T-cell (primary cell): Measurements from ENCODE around the gene CDH13. TPM values are rescaled to one million over a fixed set of nuclear protein-coding genes. Genes with fewer than 3 reads are reported as not detected.

Source experiments
- ATAC-seq, 4 experiments: fragments of 200-7000 bp in 3 of 4; fragments of 150-1000 bp in 1 of 4; cut with Tn5 transposase; replicated peaks in 1 of 4; 1 replicate in 3 of 4; 2 replicates in 1 of 4; pipeline ENCODE4 v1.10.0; 2021; ENCODE audit warnings: moderate library complexity in 3 of 4, mild to moderate bottlenecking in 2 of 4, moderate number of reproducible peaks in 1 of 4
- CTCF ChIA-PET, 2 donors: fragments of 300-600 bp; sonication (Branson Sonifier 250); formaldehyde crosslinking; loops; one replicate each; lab custom pipeline; 2022; ENCODE audit warnings: antibody characterized with exemption in 2 of 2; lab: Charles Lee
- POLR2A ChIA-PET, 2 donors: fragments of 300-600 bp; sonication (Branson Sonifier 250); formaldehyde crosslinking; loops; one replicate each; lab custom pipeline; 2022; ENCODE audit warnings: antibody characterized with exemption in 2 of 2; lab: Charles Lee
- DNase-seq, 35 experiments: peaks; one replicate each; pipeline versions ENCODE4 v3.0.0 to v3.0.0-alpha.2; 2013 to 2023
- H3K27ac ChIP-seq: one replicate; pipeline ENCODE4 v1.5.1; 2013; ENCODE audit warnings: low read length
- H3K27me3 ChIP-seq, 2 experiments: replicated peaks in 1 of 2; 1 replicate in 1 of 2; 2 replicates in 1 of 2; pipeline versions ENCODE4 v1.6.1 to v1.7.0; 2013; ENCODE audit warnings: low read length in 1 of 2, mixed read lengths in 1 of 2; ENCODE audit not compliant: control insufficient read depth in 2 of 2, insufficient read depth in 2 of 2; ENCODE audit errors: extremely low read depth in 1 of 2
- H3K36me3 ChIP-seq, 2 donors: 1 replicate in 1 of 2; 2 replicates in 1 of 2; pipeline versions ENCODE4 v1.6.1 to v1.7.0; 2013; ENCODE audit warnings: low read length in 1 of 2; ENCODE audit not compliant: control insufficient read depth in 2 of 2, insufficient read depth in 1 of 2; ENCODE audit errors: extremely low read depth in 1 of 2
- H3K4me1 ChIP-seq, 2 experiments: 1 replicate in 1 of 2; 2 replicates in 1 of 2; pipeline versions ENCODE4 v1.6.1 to v1.7.0; 2013; ENCODE audit warnings: low read length in 2 of 2, mixed read lengths in 1 of 2; ENCODE audit not compliant: insufficient read depth in 2 of 2, control insufficient read depth in 1 of 2; ENCODE audit errors: extremely low read depth in 1 of 2
- H3K4me3 ChIP-seq, 2 donors: 1 replicate in 1 of 2; 2 replicates in 1 of 2; pipeline versions ENCODE4 v1.5.1 to v1.7.0; 2013; ENCODE audit warnings: mild to moderate bottlenecking in 2 of 2, low read length in 1 of 2, moderate library complexity in 1 of 2; ENCODE audit not compliant: control insufficient read depth in 1 of 2; ENCODE audit errors: extremely low read depth in 1 of 2
- H3K9me3 ChIP-seq: 2 replicates; pipeline ENCODE4 v1.7.0; 2013
- H3K27ac Mint-ChIP-seq, 2 donors: one replicate each; pipeline ENCODE4 v1.8.0; 2020 to 2021; ENCODE audit warnings: mild to moderate bottlenecking in 2 of 2, mixed read lengths in 2 of 2
- H3K27me3 Mint-ChIP-seq, 2 donors: one replicate each; pipeline ENCODE4 v1.8.0; 2021 to 2022; ENCODE audit warnings: mixed read lengths in 2 of 2
- H3K36me3 Mint-ChIP-seq: one replicate; pipeline ENCODE4 v1.8.0; 2021; ENCODE audit warnings: mixed read lengths
- H3K4me1 Mint-ChIP-seq, 3 donors: one replicate each; pipeline ENCODE4 v1.8.0; 2020 to 2022; ENCODE audit warnings: mixed read lengths in 3 of 3, mild to moderate bottlenecking in 1 of 3
- H3K4me3 Mint-ChIP-seq, 3 donors: one replicate each; pipeline ENCODE4 v1.8.0; 2020 to 2022; ENCODE audit warnings: mild to moderate bottlenecking in 3 of 3, mixed read lengths in 3 of 3, moderate library complexity in 3 of 3
- H3K9me3 Mint-ChIP-seq, 3 donors: one replicate each; pipeline ENCODE4 v1.8.0; 2020 to 2022; ENCODE audit warnings: mixed read lengths in 3 of 3
- WGBS: methylation state at CpG from one replicate; pipeline ENCODE4 v1.1.5; 2013; ENCODE audit warnings: missing lambda C conversion rate; ENCODE audit not compliant: insufficient coverage; 5-methylcytosine and 5-hydroxymethylcytosine counted together
- total RNA-seq, 35 experiments: library from RNA in 6 of 35; stranded (reverse) in 6 of 35; fragments of 120-200 nt in 1 of 35; gene quantifications; one replicate each; pipeline versions ENCODE4 v1.2.1 to v1.2.4 and lab custom pipeline; 2013 to 2026

CDH13 gene
- total RNA-seq, 5 donors from 2014 or later (not counting 1 experiment from before 2014, with no cell fraction given): not detected

GRCh38 chr16:83515395-83515794, 888.6 kb downstream of the CDH13 start:
- peaks cover 7 to 18% (median 16%) of the 10 kb centered on the region in 3 donors for H3K9me3 Mint-ChIP-seq
- Histone ChIP-seq H3K4me1 (no peaks in the 10 kb centered on the region), H3K36me3 (no peaks in the 10 kb centered on the region), H3K9me3 (no peaks in the 10 kb centered on the region), H3K4me3 (no peak overlapping the region), H3K27ac (no peak overlapping the region), H3K27me3 (peaks cover 0 to 3% of the 10 kb centered on the region in 2 experiments)
- POLR2A ChIA-PET: no interaction called here
- H3K36me3 Mint-ChIP-seq: no peaks in the 10 kb centered on the region
- no peak overlapping the region for H3K4me3 Mint-ChIP-seq
- no CpG with 5 or more reads among the region's 2 CpGs for WGBS
- CTCF ChIA-PET: no interaction called here
- no peak overlapping the region for H3K27ac Mint-ChIP-seq
- no peaks in the 10 kb centered on the region for H3K27me3 Mint-ChIP-seq
- DNase-seq (no peak), ATAC-seq (no peak)
- no peaks in the 10 kb centered on the region for H3K4me1 Mint-ChIP-seq

GRCh38 chr16:83516931-83517330, 890.2 kb downstream of the CDH13 start:
- Mint-ChIP-seq H3K4me1 (no peaks in the 10 kb centered on the region), H3K9me3 (peaks cover 7 to 16% (median 15%) of the 10 kb centered on the region in 3 donors), H3K36me3 (no peaks in the 10 kb centered on the region), H3K27ac (no peak overlapping the region), H3K27me3 (no peaks in the 10 kb centered on the region), H3K4me3 (no peak overlapping the region)
- H3K27me3 ChIP-seq: no peaks in the 10 kb centered on the region
- no peaks in the 10 kb centered on the region for H3K36me3 ChIP-seq
- no peaks in the 10 kb centered on the region for H3K4me1 ChIP-seq
- DNase-seq (no peak), ATAC-seq (no peak)
- ChIA-PET POLR2A (no interaction called here), CTCF (no interaction called here)
- H3K27ac ChIP-seq: no peak overlapping the region
- WGBS: 54% methylated on average over 2 of the region's 2 CpGs
- no peak overlapping the region for H3K4me3 ChIP-seq
- H3K9me3 ChIP-seq: no peaks in the 10 kb centered on the region

GRCh38 chr16:83517398-83517797, 890.6 kb downstream of the CDH13 start:
- Histone ChIP-seq H3K4me3 (no peak overlapping the region), H3K27me3 (no peaks in the 10 kb centered on the region), H3K9me3 (no peaks in the 10 kb centered on the region), H3K36me3 (no peaks in the 10 kb centered on the region), H3K4me1 (no peaks in the 10 kb centered on the region), H3K27ac (no peak overlapping the region)
- Mint-ChIP-seq H3K27me3 (no peaks in the 10 kb centered on the region), H3K4me1 (no peaks in the 10 kb centered on the region), H3K36me3 (no peaks in the 10 kb centered on the region), H3K27ac (no peak overlapping the region), H3K9me3 (peaks cover 7 to 16% (median 15%) of the 10 kb centered on the region in 3 donors), H3K4me3 (no peak overlapping the region)
- POLR2A ChIA-PET: no interaction called here
- ATAC-seq: no peak
- CTCF ChIA-PET: no interaction called here
- WGBS: 42% methylated on average over 2 of the region's 2 CpGs
- no peak for DNase-seq

GRCh38 chr16:83520596-83520995, 893.8 kb downstream of the CDH13 start:
- no peaks in the 10 kb centered on the region for H3K9me3 ChIP-seq
- DNase-seq (no peak), ATAC-seq (no peak)
- no peak overlapping the region for H3K27ac Mint-ChIP-seq
- H3K4me3 ChIP-seq: no peak overlapping the region
- no peaks in the 10 kb centered on the region for H3K4me1 Mint-ChIP-seq
- no peaks in the 10 kb centered on the region for H3K36me3 Mint-ChIP-seq
- ChIA-PET POLR2A (interaction anchor here in 1 of 2 donors (0.8 kb wide), 1 partner anchor 27 kb away, joined by 3 read pairs; no protein-coding TSS in a partner anchor), CTCF (no interaction called here)
- H3K27me3 Mint-ChIP-seq: no peaks in the 10 kb centered on the region
- 88% methylated on average over 4 of the region's 5 CpGs for WGBS
- H3K4me1 ChIP-seq: no peaks in the 10 kb centered on the region
- H3K27me3 ChIP-seq: peaks cover 0 to 3% of the 10 kb centered on the region in 2 experiments
- H3K36me3 ChIP-seq: no peaks in the 10 kb centered on the region
- H3K27ac ChIP-seq: no peak overlapping the region
- no peak overlapping the region for H3K4me3 Mint-ChIP-seq
- H3K9me3 Mint-ChIP-seq: peaks cover 5 to 16% (median 15%) of the 10 kb centered on the region in 3 donors

GRCh38 chr16:83530293-83530692, 903.5 kb downstream of the CDH13 start:
- Histone ChIP-seq H3K4me1 (no peaks in the 10 kb centered on the region), H3K4me3 (no peak overlapping the region), H3K27ac (no peak overlapping the region), H3K9me3 (no peaks in the 10 kb centered on the region), H3K27me3 (peaks cover 0 to 3% of the 10 kb centered on the region in 2 experiments), H3K36me3 (no peaks in the 10 kb centered on the region)
- H3K4me3 Mint-ChIP-seq: no peak overlapping the region
- WGBS: 50% methylated on average over 2 of the region's 3 CpGs
- ChIA-PET POLR2A (no interaction called here), CTCF (no interaction called here)
- H3K9me3 Mint-ChIP-seq: peaks cover 2 to 4% (median 4%) of the 10 kb centered on the region in 3 donors
- H3K27me3 Mint-ChIP-seq: no peaks in the 10 kb centered on the region
- no peak for DNase-seq
- no peak overlapping the region for H3K27ac Mint-ChIP-seq
- no peaks in the 10 kb centered on the region for H3K4me1 Mint-ChIP-seq
- ATAC-seq: no peak
- no peaks in the 10 kb centered on the region for H3K36me3 Mint-ChIP-seq

GRCh38 chr16:83532634-83533033, 905.9 kb downstream of the CDH13 start:
- no peak for DNase-seq
- Histone ChIP-seq H3K4me3 (no peak overlapping the region), H3K4me1 (no peaks in the 10 kb centered on the region), H3K27me3 (no peaks in the 10 kb centered on the region), H3K27ac (no peak overlapping the region), H3K9me3 (no peaks in the 10 kb centered on the region), H3K36me3 (no peaks in the 10 kb centered on the region)
- no peaks in the 10 kb centered on the region for H3K36me3 Mint-ChIP-seq
- H3K4me3 Mint-ChIP-seq: no peak overlapping the region
- no peak overlapping the region for H3K27ac Mint-ChIP-seq
- H3K4me1 Mint-ChIP-seq: no peaks in the 10 kb centered on the region
- ChIA-PET POLR2A (no interaction called here), CTCF (no interaction called here)
- peaks cover 4 to 12% (median 10%) of the 10 kb centered on the region in 3 donors for H3K9me3 Mint-ChIP-seq
- 88% methylated on average over 8 of the region's 12 CpGs for WGBS
- no peak for ATAC-seq
- no peaks in the 10 kb centered on the region for H3K27me3 Mint-ChIP-seq

- H3K27ac Mint-ChIP-seq: no peak overlapping the region
- CTCF ChIA-PET: no interaction called here
These were observed 906.4 kb downstream of the CDH13 start for GRCh38 chr16:83533193-83533592.

More at GRCh38 chr16:83533193-83533592, 906.4 kb downstream of the CDH13 start:
- Mint-ChIP-seq H3K4me3 (no peak overlapping the region), H3K36me3 (no peaks in the 10 kb centered on the region), H3K4me1 (no peaks in the 10 kb centered on the region), H3K27me3 (no peaks in the 10 kb centered on the region), H3K9me3 (peaks cover 4 to 12% (median 10%) of the 10 kb centered on the region in 3 donors)
- H3K27ac ChIP-seq: no peak overlapping the region
- H3K36me3 ChIP-seq: no peaks in the 10 kb centered on the region
- H3K27me3 ChIP-seq: no peaks in the 10 kb centered on the region
- H3K9me3 ChIP-seq: no peaks in the 10 kb centered on the region
- POLR2A ChIA-PET: no interaction called here
- H3K4me1 ChIP-seq: no peaks in the 10 kb centered on the region
- no peak overlapping the region for H3K4me3 ChIP-seq
- ATAC-seq: no peak
- WGBS: 92% methylated on average over 4 of the region's 11 CpGs
- no peak for DNase-seq
